Caco-2 (cell line): ENCODE data around the gene DOCK3. TPM values are rescaled to one million over a fixed set of nuclear protein-coding genes. Genes with fewer than 3 reads are reported as not detected.

ENCODE experiments used
- BruUV-seq: library from RNA; stranded (reverse); fragments of 400-500 nt; replicated peaks from 2 replicates; lab custom pipeline; 2021; lab: Mats Ljungman, UMichigan
- CTCF ChIA-PET: fragments of 300-600 bp; sonication (Branson Sonifier 250); formaldehyde crosslinking; loops from one replicate; lab custom pipeline; 2022; ENCODE audit warnings: antibody characterized with exemption; lab: Charles Lee
- POLR2A ChIA-PET: fragments of 300-600 bp; sonication (Branson Sonifier 250); formaldehyde crosslinking; loops from one replicate; lab custom pipeline; 2022; ENCODE audit warnings: antibody characterized with exemption; lab: Charles Lee
- DNase-seq, 2 experiments: peaks; one replicate each; pipeline versions ENCODE4 v3.0.0 to v3.0.0-alpha.2; 2020 to 2022
- H3K27me3 ChIP-seq: replicated peaks from 2 replicates; pipeline ENCODE4 v1.6.0; 2011; ENCODE audit warnings: low read length; ENCODE audit not compliant: control insufficient read depth, insufficient read depth
- H3K36me3 ChIP-seq: 2 replicates; pipeline ENCODE4 v1.5.1; 2011; ENCODE audit warnings: low read length; ENCODE audit not compliant: control insufficient read depth, insufficient read depth
- H3K4me1 ChIP-seq: fragments of 250-450 bp; sonication (Bioruptor Pico); 2 replicates; pipeline ENCODE4 v1.5.1; 2020; ENCODE audit warnings: mild to moderate bottlenecking
- H3K4me3 ChIP-seq: 2 replicates; pipeline ENCODE4 v1.5.1; 2011; ENCODE audit warnings: low read depth, mild to moderate bottlenecking, control low read depth, low read length
- H3K9me3 ChIP-seq: fragments of 250-450 bp; sonication (Bioruptor Pico); 2 replicates; pipeline ENCODE4 v1.5.1; 2020; ENCODE audit warnings: mild to moderate bottlenecking, moderate library complexity
- H3K27ac Mint-ChIP-seq: one replicate; pipeline ENCODE4 v1.8.0; 2022; ENCODE audit warnings: mixed read lengths; ENCODE audit not compliant: unreplicated experiment
- H3K27me3 Mint-ChIP-seq: one replicate; pipeline ENCODE4 v1.8.0; 2022; ENCODE audit warnings: mixed read lengths; ENCODE audit not compliant: insufficient read depth, unreplicated experiment
- H3K36me3 Mint-ChIP-seq: one replicate; pipeline ENCODE4 v1.8.0; 2022; ENCODE audit warnings: mild to moderate bottlenecking, mixed read lengths; ENCODE audit not compliant: insufficient read depth, unreplicated experiment
- H3K4me1 Mint-ChIP-seq: one replicate; pipeline ENCODE4 v1.8.0; 2022; ENCODE audit warnings: low read depth, mixed read lengths; ENCODE audit not compliant: unreplicated experiment
- H3K4me3 Mint-ChIP-seq: one replicate; pipeline ENCODE4 v1.8.0; 2022; ENCODE audit warnings: mild to moderate bottlenecking, moderate library complexity, mixed read lengths; ENCODE audit not compliant: unreplicated experiment
- H3K9me3 Mint-ChIP-seq: one replicate; pipeline ENCODE4 v1.8.0; 2022; ENCODE audit warnings: mixed read lengths; ENCODE audit not compliant: unreplicated experiment
- CTCF ChIP-seq, 2 experiments: fragments of 200-600 bp in 1 of 2; IDR thresholded peaks; 1 replicate in 1 of 2; 2 replicates in 1 of 2; pipeline versions ENCODE4 v1.5.1 to v1.8.0; 2011 to 2022; ENCODE audit warnings: antibody characterized with exemption in 1 of 2, control low read depth in 1 of 2, inconsistent platforms in 1 of 2, low read depth in 1 of 2, low read length in 1 of 2, mild to moderate bottlenecking in 1 of 2, moderate library complexity in 1 of 2; ENCODE audit not compliant: insufficient read depth in 1 of 2, severe bottlenecking in 1 of 2, unreplicated experiment in 1 of 2
- intact Hi-C: fragments of 100-400 bp; cut with micrococcal nuclease; formaldehyde crosslinking; loops from one replicate; pipeline ENCODE4 v1.10.0; 2022; ENCODE audit not compliant: unreplicated experiment
- microRNA-seq: library from miRNA; unstranded; fragments of <30 nt; microRNA quantifications from one replicate; pipeline ENCODE4 v1.2.0, GENCODE V29; 2022
- total RNA-seq: library from RNA; stranded (reverse); gene quantifications from 2 replicates; pipeline ENCODE4 v1.2.3, GENCODE V29; 2022

The DOCK3 gene
- total RNA-seq, 1 experiment from 2014 or later: 0.05 TPM

GRCh38 chr3:51426921-51427320 lies 752.2 kb downstream of the DOCK3 start:
- no peak for DNase-seq
- no peaks in the 10 kb centered on the region for H3K9me3 ChIP-seq
- Mint-ChIP-seq H3K27ac (no peak overlapping the region), H3K4me3 (no peak overlapping the region), H3K27me3 (no peaks in the 10 kb centered on the region), H3K9me3 (no peaks in the 10 kb centered on the region), H3K4me1 (no peaks in the 10 kb centered on the region), H3K36me3 (peaks cover 51% of the 10 kb centered on the region)
- no peaks in the 10 kb centered on the region for H3K4me1 ChIP-seq
- H3K27me3 ChIP-seq: no peaks in the 10 kb centered on the region
- no peak for TF ChIP-seq CTCF (IDR thresholded peaks at IDR 0.05; ENCODE audit: insufficient read depth in 1 of 2, low read depth in 1 of 2, low read length in 1 of 2, severe bottlenecking in 1 of 2, unreplicated experiment in 1 of 2)
- H3K4me3 ChIP-seq: no peak overlapping the region
- POLR2A ChIA-PET: no interaction called here
- no peaks in the 10 kb centered on the region for H3K36me3 ChIP-seq
- CTCF ChIA-PET: no interaction called here
- intact Hi-C loops: no loop called here
- BruUV-seq: no TSS peak

DNA sequence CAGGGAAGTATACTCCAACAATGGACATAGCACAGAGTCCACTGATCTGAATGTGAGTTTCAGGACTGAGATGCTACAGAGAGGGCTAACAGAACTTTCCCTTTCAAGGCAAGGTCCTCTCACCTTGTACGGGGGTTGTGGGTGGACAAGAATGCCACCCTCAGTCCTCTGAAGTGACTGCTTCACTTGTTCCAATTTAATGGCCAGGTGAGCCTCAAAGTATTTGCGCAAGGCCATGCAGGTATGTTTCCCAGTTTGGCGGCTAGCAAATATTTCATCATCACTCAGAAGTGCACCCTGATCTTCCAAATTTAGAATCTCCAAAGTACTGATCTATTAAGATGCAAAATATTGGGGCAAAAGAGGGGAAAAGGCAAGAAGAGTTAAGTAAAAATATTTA lies 754.4 kb downstream of the DOCK3 start:
- Histone ChIP-seq H3K4me1 (no peaks in the 10 kb centered on the region), H3K27me3 (no peaks in the 10 kb centered on the region), H3K9me3 (no peaks in the 10 kb centered on the region), H3K4me3 (no peak overlapping the region), H3K36me3 (no peaks in the 10 kb centered on the region)
- no peak for TF ChIP-seq CTCF (IDR thresholded peaks at IDR 0.05; ENCODE audit: insufficient read depth in 1 of 2, low read depth in 1 of 2, low read length in 1 of 2, severe bottlenecking in 1 of 2, unreplicated experiment in 1 of 2)
- POLR2A ChIA-PET: no interaction called here
- peak in 1 of 2 experiments; percentile 5 for DNase-seq
- CTCF ChIA-PET: no interaction called here
- Mint-ChIP-seq H3K4me3 (no peak overlapping the region), H3K27ac (no peak overlapping the region), H3K27me3 (no peaks in the 10 kb centered on the region), H3K9me3 (no peaks in the 10 kb centered on the region), H3K36me3 (peaks cover 48% of the 10 kb centered on the region), H3K4me1 (no peaks in the 10 kb centered on the region)
- BruUV-seq: no TSS peak
- intact Hi-C loops: no loop called here

Small RNA genes lying within 50 kb of the gene (microRNA-seq; reads per million reads assigned to microRNA genes)
- not detected for gene MIR4787

Other genes with a start within 250 kb of the DOCK3 start
- gene CACNA2D2, start 171.3 kb upstream of the DOCK3 start, total RNA-seq: 0.25 and 0.35 TPM in 2 replicates
- 1.6 and 2.1 TPM in 2 replicates for gene C3orf18, start 107.2 kb upstream of the DOCK3 start, total RNA-seq
- gene HEMK1, start 105.4 kb upstream of the DOCK3 start, total RNA-seq: 12.6 and 14.3 TPM in 2 replicates
- gene CISH, start 63.2 kb upstream of the DOCK3 start, total RNA-seq: 2.9 and 3.4 TPM in 2 replicates
- 40.1 and 43.5 TPM in 2 replicates for gene MAPKAPK3, start 57.8 kb upstream of the DOCK3 start, total RNA-seq